Upper lobe of right lung (tissue), 1 donor: Measurements from ENCODE around the gene TMEM87B. TPM values are rescaled to one million over a fixed set of nuclear protein-coding genes. Genes with fewer than 3 reads are reported as not detected.

Source experiments
- ATAC-seq: fragments of 200-7000 bp; cut with Tn5 transposase; one replicate; pipeline ENCODE4 v1.9.1; 2020; ENCODE audit warnings: mild to moderate bottlenecking, moderate library complexity
- DNase-seq: peaks from one replicate; pipeline ENCODE4 v3.0.0-alpha.2; 2020
- H3K27ac ChIP-seq: fragments of 200-600 bp; one replicate; pipeline ENCODE4 v1.8.0; 2022
- H3K27me3 ChIP-seq: fragments of 200-600 bp; one replicate; pipeline ENCODE4 v1.8.0; 2022; ENCODE audit warnings: mild to moderate bottlenecking
- H3K36me3 ChIP-seq: fragments of 200-600 bp; one replicate; pipeline ENCODE4 v1.8.0; 2022
- H3K4me1 ChIP-seq: fragments of 200-600 bp; one replicate; pipeline ENCODE4 v1.8.0; 2022
- H3K4me3 ChIP-seq: fragments of 200-600 bp; one replicate; pipeline ENCODE4 v1.8.0; 2022; ENCODE audit warnings: mild to moderate bottlenecking
- H3K9me3 ChIP-seq: fragments of 200-600 bp; one replicate; pipeline ENCODE4 v1.8.0; 2022
- intact Hi-C: fragments of 100-400 bp; cut with DNase I; formaldehyde crosslinking; loops from one replicate; pipeline ENCODE4 v1.11.0; 2022
- total RNA-seq: library from RNA; stranded (reverse); fragmentation: NEBNext Ultra II Directional; extraction: Animal tissue kit (Norgen Biotek cat#: 25700); gene quantifications from one replicate; pipeline ENCODE4 v1.2.1, GENCODE V29; 2021
- TF ChIP-seq, protein P1 (sequence below): fragments of 200-600 bp; IDR thresholded peaks from one replicate; pipeline ENCODE4 v1.8.0; 2022; ENCODE audit warnings: antibody characterized with exemption
- donor health status: DM: no; HTN: yes; CAD: no; lungs with severe emphysema.

TMEM87B gene
- total RNA-seq, 1 donor from 2014 or later, result 28.0 TPM

DNA sequence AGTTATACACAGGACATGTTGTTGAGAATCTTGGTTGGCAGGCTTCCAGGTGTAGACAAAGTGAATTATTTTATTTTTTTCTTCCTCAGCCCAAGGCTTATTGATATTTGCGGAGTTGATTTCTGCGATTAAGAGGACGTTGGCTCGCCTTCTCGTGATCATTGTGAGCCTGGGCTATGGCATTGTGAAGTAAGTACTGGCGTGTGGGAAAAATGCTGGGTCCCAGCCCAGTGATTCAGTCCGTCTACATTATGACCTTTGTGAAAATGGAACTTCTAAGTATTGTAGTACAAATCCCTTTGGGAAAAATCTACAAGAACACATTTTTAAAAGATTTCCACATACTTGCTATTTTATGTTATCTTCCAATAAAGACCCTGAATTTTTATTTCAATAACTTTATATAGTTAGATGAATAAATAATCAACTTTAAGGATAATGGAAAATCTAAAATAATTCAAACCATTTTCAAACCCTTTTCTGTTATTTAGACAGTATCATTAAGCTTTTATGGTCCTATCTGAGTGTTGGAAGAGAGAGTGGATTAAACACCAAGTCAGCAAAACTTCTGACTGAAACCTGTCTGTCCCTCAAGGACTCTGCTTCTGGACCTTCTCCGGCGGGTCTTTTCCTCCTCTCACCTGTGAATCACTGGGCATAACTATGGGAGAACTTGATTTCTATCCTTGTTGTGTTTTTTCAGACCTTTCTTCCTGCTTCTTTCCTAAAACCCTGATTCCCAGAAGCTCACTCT is 31.0 kb downstream of the TMEM87B start:
- Histone ChIP-seq H3K4me3 (no peak overlapping the region), H3K4me1 (no peaks in the 10 kb centered on the region), H3K36me3 (peaks cover 88% of the 10 kb centered on the region), H3K27ac (no peak overlapping the region), H3K27me3 (no peaks in the 10 kb centered on the region), H3K9me3 (no peaks in the 10 kb centered on the region)
- DNase-seq (no peak), ATAC-seq (no peak)
- TF ChIP-seq, protein P1, sequence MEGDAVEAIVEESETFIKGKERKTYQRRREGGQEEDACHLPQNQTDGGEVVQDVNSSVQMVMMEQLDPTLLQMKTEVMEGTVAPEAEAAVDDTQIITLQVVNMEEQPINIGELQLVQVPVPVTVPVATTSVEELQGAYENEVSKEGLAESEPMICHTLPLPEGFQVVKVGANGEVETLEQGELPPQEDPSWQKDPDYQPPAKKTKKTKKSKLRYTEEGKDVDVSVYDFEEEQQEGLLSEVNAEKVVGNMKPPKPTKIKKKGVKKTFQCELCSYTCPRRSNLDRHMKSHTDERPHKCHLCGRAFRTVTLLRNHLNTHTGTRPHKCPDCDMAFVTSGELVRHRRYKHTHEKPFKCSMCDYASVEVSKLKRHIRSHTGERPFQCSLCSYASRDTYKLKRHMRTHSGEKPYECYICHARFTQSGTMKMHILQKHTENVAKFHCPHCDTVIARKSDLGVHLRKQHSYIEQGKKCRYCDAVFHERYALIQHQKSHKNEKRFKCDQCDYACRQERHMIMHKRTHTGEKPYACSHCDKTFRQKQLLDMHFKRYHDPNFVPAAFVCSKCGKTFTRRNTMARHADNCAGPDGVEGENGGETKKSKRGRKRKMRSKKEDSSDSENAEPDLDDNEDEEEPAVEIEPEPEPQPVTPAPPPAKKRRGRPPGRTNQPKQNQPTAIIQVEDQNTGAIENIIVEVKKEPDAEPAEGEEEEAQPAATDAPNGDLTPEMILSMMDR, result no peak
- intact Hi-C loops, result no loop called here

DNA sequence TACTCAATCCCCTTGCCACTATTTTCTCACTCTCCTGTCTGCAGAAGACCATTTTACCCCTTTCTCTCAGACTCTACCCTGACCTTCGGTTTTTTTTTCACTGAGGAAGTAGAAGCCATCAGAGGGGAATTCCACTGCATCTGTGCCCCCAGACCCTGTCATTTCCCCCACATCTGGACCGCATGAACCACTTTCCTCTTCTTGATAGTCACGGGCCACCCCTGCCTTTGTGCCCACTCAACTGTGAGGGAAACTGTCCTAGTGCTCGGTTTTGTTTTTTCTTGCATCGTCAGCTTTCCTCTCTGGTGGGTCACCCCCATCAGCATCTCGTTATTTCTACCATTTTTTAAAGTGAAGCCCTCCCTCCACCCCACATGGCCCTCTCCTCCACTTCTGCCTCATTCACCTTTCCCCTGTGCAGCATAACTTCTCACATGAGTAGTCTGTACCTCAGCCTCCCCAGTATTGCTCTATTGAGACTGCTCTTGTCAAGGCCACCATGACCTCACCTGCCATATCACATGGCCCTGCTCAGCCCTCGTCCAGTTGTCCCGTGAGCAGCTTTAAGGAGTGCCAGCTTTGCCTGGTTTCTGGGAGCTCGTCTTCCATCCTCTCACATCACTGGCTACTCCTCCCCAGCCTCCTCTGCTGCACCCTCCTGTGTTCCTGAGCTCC is 32.4 kb downstream of the TMEM87B start:
- TF ChIP-seq, protein P1, result no peak
- Histone ChIP-seq H3K27me3 (no peaks in the 10 kb centered on the region), H3K4me1 (no peaks in the 10 kb centered on the region), H3K9me3 (no peaks in the 10 kb centered on the region), H3K36me3 (peaks cover 87% of the 10 kb centered on the region), H3K27ac (no peak overlapping the region), H3K4me3 (no peak overlapping the region)
- DNase-seq (no peak), ATAC-seq (peak; percentile 20)
- intact Hi-C loops, result no loop called here

- H3K4me1 ChIP-seq, result peaks cover 5% of the 10 kb centered on the region
- H3K4me3 ChIP-seq, result no peak overlapping the region
- no peak for ATAC-seq
- H3K27me3 ChIP-seq, result no peaks in the 10 kb centered on the region
- TF ChIP-seq, protein P1, result no peak
- DNase-seq, result no peak
- no peak overlapping the region for H3K27ac ChIP-seq
- H3K36me3 ChIP-seq, result peaks cover 70% of the 10 kb centered on the region
- intact Hi-C loops, result no loop called here
- H3K9me3 ChIP-seq, result no peaks in the 10 kb centered on the region
These were observed 34.3 kb downstream of the TMEM87B start for GRCh38 chr2:112089375-112089774.

DNA sequence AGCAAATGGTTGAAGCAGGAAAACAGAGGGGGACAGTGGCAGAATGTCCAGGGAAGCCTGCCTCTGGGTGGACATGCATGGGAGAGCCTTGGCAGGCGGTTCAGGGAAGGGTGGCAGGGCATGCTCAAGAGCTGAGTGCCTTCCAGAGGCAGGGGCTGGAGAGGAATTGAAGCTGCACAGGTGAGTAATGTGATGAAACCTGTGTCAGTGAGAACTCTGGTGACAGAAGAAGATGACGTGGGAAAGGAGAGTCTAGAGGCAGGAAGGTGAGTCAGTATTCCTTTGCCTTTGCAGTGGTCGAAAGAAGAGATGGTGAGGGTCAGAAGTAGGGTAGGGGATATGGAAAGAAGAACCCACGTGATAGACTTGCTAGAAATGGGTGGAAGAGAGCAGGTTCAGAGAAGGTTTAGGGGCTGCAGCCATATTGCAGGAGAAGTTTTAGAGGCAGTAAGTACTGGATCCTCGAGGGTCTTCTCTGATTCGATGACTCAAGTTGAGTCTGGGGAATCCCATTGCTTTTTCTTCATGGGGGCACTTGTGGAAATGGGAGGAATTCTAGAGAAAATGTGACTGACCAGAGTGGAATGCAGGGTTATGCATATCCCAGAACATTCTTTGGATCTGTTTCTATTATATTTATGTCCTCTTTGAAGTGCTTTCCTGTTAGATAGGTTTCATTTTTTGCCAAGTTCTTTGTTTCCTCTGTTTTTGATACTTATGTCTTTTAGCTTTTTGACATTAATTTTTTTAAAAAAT is 37.4 kb downstream of the TMEM87B start:
- peak overlapping the region; percentile 20 for H3K27ac ChIP-seq
- no peak for ATAC-seq
- intact Hi-C loops, result no loop called here

DNA sequence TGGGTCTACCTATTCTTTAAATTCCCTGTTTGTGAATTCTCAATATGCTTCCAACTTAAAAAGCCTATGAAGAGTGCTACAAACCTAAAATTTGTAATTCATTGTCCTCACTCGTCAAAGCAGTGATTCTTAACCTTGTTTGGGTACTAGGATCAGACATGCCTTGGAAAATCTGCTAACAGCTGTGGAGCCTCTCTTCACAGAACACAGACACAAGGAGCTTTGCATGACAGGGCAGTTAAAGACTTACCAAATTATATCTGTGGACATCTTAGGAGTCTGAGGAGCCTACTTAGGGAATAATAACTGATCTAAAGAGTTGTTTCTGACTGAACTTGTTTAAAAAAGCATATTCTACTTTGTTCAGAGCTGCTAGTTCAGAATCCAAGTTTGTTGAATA is 38.1 kb downstream of the TMEM87B start:
- peak; percentile 23 for ATAC-seq
- H3K27ac ChIP-seq, result peak overlapping the region; percentile 20
- peaks cover 10% of the 10 kb centered on the region for H3K4me1 ChIP-seq
- intact Hi-C loops, result no loop called here
- TF ChIP-seq, protein P1, result no peak
- H3K9me3 ChIP-seq, result no peaks in the 10 kb centered on the region
- no peaks in the 10 kb centered on the region for H3K27me3 ChIP-seq
- no peak for DNase-seq
- no peak overlapping the region for H3K4me3 ChIP-seq
- peaks cover 61% of the 10 kb centered on the region for H3K36me3 ChIP-seq

More for the DNA sequence above, 37.4 kb downstream of the TMEM87B start:
- Histone ChIP-seq H3K36me3 (peaks cover 61% of the 10 kb centered on the region), H3K9me3 (no peaks in the 10 kb centered on the region), H3K4me3 (no peak overlapping the region), H3K4me1 (peaks cover 10% of the 10 kb centered on the region), H3K27me3 (no peaks in the 10 kb centered on the region)
- TF ChIP-seq, protein P1, result no peak
- DNase-seq, result no peak
